IMR-90 (cell line): ENCODE results near the gene KICS2. TPM values are rescaled to one million over a fixed set of nuclear protein-coding genes. Genes with fewer than 3 reads are reported as not detected.

Source experiments
- ATAC-seq: fragments of 200-7000 bp; cut with Tn5 transposase; 2 replicates; pipeline ENCODE4 v1.9.1; 2020; ENCODE audit warnings: low read depth, mild to moderate bottlenecking, moderate library complexity
- BruUV-seq: library from RNA; stranded (reverse); fragments of 400-500 nt; replicated peaks from 2 replicates; lab custom pipeline; 2021; lab: Mats Ljungman, UMichigan
- CTCF ChIA-PET: fragments of 300-600 bp; formaldehyde crosslinking; extraction: SDS; loops from one replicate; lab custom pipeline; 2021; ENCODE audit warnings: antibody characterized with exemption; lab: Yijun Ruan, JAX
- POLR2A ChIA-PET: fragments of 300-600 bp; sonication (Branson Sonifier 250); formaldehyde crosslinking; loops from one replicate; lab custom pipeline; 2022; ENCODE audit warnings: antibody characterized with exemption; ENCODE audit not compliant: unreplicated experiment; lab: Charles Lee
- DNase-seq: peaks from one replicate; pipeline ENCODE4 v3.0.0; 2013
- H2AFZ ChIP-seq: replicated peaks from 2 replicates; pipeline ENCODE3; 2013; ENCODE audit warnings: low read length, mild to moderate bottlenecking; ENCODE audit not compliant: poor library complexity
- H2AK5ac ChIP-seq: 2 replicates; pipeline ENCODE4 v1.6.1; 2013; ENCODE audit warnings: low read depth, low read length, inconsistent platforms
- H2AK9ac ChIP-seq: replicated peaks from 2 replicates; pipeline ENCODE3; 2013; ENCODE audit warnings: mild to moderate bottlenecking, low read depth, low read length, moderate library complexity; ENCODE audit not compliant: poor library complexity
- H2BK120ac ChIP-seq: 2 replicates; pipeline ENCODE4 v1.6.1; 2013; ENCODE audit warnings: low read depth, low read length, inconsistent platforms
- H2BK15ac ChIP-seq: 3 replicates; pipeline ENCODE4 v1.6.1; 2013; ENCODE audit warnings: low read depth, low read length, inconsistent platforms
- H2BK20ac ChIP-seq: 2 replicates; pipeline ENCODE4 v1.6.1; 2013; ENCODE audit warnings: low read depth, mild to moderate bottlenecking, inconsistent platforms, low read length, moderate library complexity
- H2BK5ac ChIP-seq: 2 replicates; pipeline ENCODE4 v1.6.1; 2013; ENCODE audit warnings: mild to moderate bottlenecking, low read depth, low read length, inconsistent platforms; ENCODE audit not compliant: poor library complexity, severe bottlenecking
- H3K14ac ChIP-seq: replicated peaks from 2 replicates; pipeline ENCODE4 v1.6.1; 2013; ENCODE audit warnings: low read depth, low read length, inconsistent platforms
- H3K18ac ChIP-seq: 2 replicates; pipeline ENCODE4 v1.6.1; 2013; ENCODE audit warnings: low read depth, low read length, control low read depth
- H3K23ac ChIP-seq: 2 replicates; pipeline ENCODE4 v1.6.1; 2013; ENCODE audit warnings: low read depth, low read length, inconsistent platforms
- H3K27ac ChIP-seq: 2 replicates; pipeline ENCODE4 v1.5.1; 2013; ENCODE audit warnings: mild to moderate bottlenecking, control low read depth, low read length; ENCODE audit not compliant: insufficient read depth
- H3K27me3 ChIP-seq: 2 replicates; pipeline ENCODE4 v1.6.1; 2013; ENCODE audit warnings: low read length; ENCODE audit not compliant: control insufficient read depth, insufficient read depth
- H3K36me3 ChIP-seq: 2 replicates; pipeline ENCODE4 v1.6.1; 2013; ENCODE audit warnings: low read length, mixed read lengths; ENCODE audit not compliant: control insufficient read depth, insufficient read depth
- H3K4ac ChIP-seq: 2 replicates; pipeline ENCODE4 v1.6.1; 2013; ENCODE audit warnings: low read depth, low read length, inconsistent platforms
- H3K4me1 ChIP-seq: 2 replicates; pipeline ENCODE4 v1.6.1; 2013; ENCODE audit warnings: low read length, mixed read lengths; ENCODE audit not compliant: control insufficient read depth, insufficient read depth
- H3K4me2 ChIP-seq: 2 replicates; pipeline ENCODE4 v1.6.1; 2013; ENCODE audit warnings: low read depth, mild to moderate bottlenecking, control low read depth, low read length, moderate library complexity
- H3K4me3 ChIP-seq: 2 replicates; pipeline ENCODE4 v1.5.1; 2013; ENCODE audit warnings: low read depth, mild to moderate bottlenecking, control low read depth, low read length, moderate library complexity; ENCODE audit not compliant: insufficient read depth
- H3K56ac ChIP-seq: 2 replicates; pipeline ENCODE4 v1.6.1; 2013; ENCODE audit warnings: low read length, inconsistent platforms; ENCODE audit not compliant: insufficient read depth; ENCODE audit errors: extremely low read depth
- H3K79me1 ChIP-seq, 2 experiments: 2 replicates each; pipeline ENCODE4 v1.6.1; 2013; ENCODE audit warnings: low read length in 2 of 2, inconsistent platforms in 1 of 2, low read depth in 1 of 2
- H3K9ac ChIP-seq: 2 replicates; pipeline ENCODE4 v1.6.1; 2013; ENCODE audit warnings: low read depth, low read length, control low read depth
- H3K9me1 ChIP-seq: 2 replicates; pipeline ENCODE4 v1.6.1; 2013; ENCODE audit warnings: low read length, inconsistent platforms; ENCODE audit not compliant: insufficient read depth
- H3K9me3 ChIP-seq: 2 replicates; pipeline ENCODE4 v1.6.1; 2013; ENCODE audit warnings: low read length; ENCODE audit not compliant: control insufficient read depth, insufficient read depth
- H4K20me1 ChIP-seq: 2 replicates; pipeline ENCODE4 v1.6.1; 2013; ENCODE audit warnings: low read length, inconsistent platforms; ENCODE audit not compliant: insufficient read depth
- H4K5ac ChIP-seq: 2 replicates; pipeline ENCODE4 v1.6.1; 2013; ENCODE audit warnings: mild to moderate bottlenecking, low read depth, low read length, control low read depth
- H4K8ac ChIP-seq, 2 experiments: 2 replicates each; pipeline ENCODE4 v1.6.1; 2013; ENCODE audit warnings: low read depth in 2 of 2, low read length in 2 of 2, control low read depth in 1 of 2, inconsistent platforms in 1 of 2
- H4K91ac ChIP-seq: 2 replicates; pipeline ENCODE4 v1.6.1; 2013; ENCODE audit warnings: low read depth, low read length, inconsistent platforms; ENCODE audit not compliant: insufficient read depth
- WGBS, 2 experiments: methylation state at CpG; one replicate each; pipeline versions ENCODE4 v1.1.5 to v1.1.7; 2013; ENCODE audit warnings: missing lambda C conversion rate in 2 of 2; ENCODE audit not compliant: insufficient read length in 1 of 2; ENCODE audit errors: extremely low coverage in 2 of 2; 5-methylcytosine and 5-hydroxymethylcytosine counted together
- dilution Hi-C: fragments of 300-500 bp; cut with HindIII; formaldehyde crosslinking; loops from one replicate; pipeline ENCODE4 v1.14.3; 2018; ENCODE audit warnings: low sequenced_read_pairs; ENCODE audit not compliant: unreplicated experiment
- in situ Hi-C: fragments of 300-500 bp; cut with MboI; formaldehyde crosslinking; loops from 3 replicates; pipeline ENCODE4 v1.14.3; 2019; ENCODE audit warnings: low sequenced_read_pairs, inconsistent platforms, mixed read lengths
- intact Hi-C: fragments of 100-400 bp; cut with micrococcal nuclease; formaldehyde crosslinking; loops from 2 replicates; pipeline ENCODE4 v1.10.0; 2022
- polyA plus RNA-seq, 3 experiments: library from polyadenylated mRNA; depleted of rRNA; stranded (reverse); fragments of >200 nt; gene quantifications; 2 replicates each; pipeline ENCODE4 v1.2.3, GENCODE V29; 2012; ENCODE audit warnings: low replicate concordance in 1 of 3
- total RNA-seq: library from RNA; depleted of rRNA; stranded (reverse); fragments of >200 nt; gene quantifications from 2 replicates; pipeline ENCODE4 v1.2.3, GENCODE V29; 2012
- TF ChIP-seq, protein P1 (sequence below): conservative IDR thresholded peaks from 2 replicates; pipeline ENCODE4 v1.5.1; 2012; ENCODE audit warnings: mild to moderate bottlenecking, low read depth, low read length, improper control_type of control experiment

The KICS2 gene
- total and polyA plus RNA-seq, 2 of the 4 experiments (the other 2 are of a cell fraction): 2.4 to 6.1 TPM

DNA sequence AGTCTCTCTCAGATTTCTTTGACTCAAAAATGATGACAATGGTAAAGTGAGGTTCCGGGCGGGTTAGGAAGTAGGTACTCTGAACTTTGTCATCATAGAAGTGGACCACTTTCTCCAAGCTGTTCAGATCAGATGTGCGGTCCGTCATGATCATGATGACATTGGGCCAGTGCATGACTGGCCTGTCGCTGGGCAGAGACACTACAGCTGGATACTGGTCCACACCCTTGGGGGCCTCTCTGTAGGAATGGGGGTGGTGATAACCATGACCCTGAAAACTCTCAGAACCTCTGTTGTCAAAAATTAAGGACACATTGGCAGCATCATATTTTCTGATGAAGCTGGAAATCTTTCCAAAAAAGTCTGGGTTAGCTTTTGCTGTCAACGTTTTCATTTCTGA, 28.2 kb downstream of the KICS2 start:
- H3K4ac ChIP-seq: no peak overlapping the region
- no peak overlapping the region for H4K8ac ChIP-seq
- TF ChIP-seq, protein P1, sequence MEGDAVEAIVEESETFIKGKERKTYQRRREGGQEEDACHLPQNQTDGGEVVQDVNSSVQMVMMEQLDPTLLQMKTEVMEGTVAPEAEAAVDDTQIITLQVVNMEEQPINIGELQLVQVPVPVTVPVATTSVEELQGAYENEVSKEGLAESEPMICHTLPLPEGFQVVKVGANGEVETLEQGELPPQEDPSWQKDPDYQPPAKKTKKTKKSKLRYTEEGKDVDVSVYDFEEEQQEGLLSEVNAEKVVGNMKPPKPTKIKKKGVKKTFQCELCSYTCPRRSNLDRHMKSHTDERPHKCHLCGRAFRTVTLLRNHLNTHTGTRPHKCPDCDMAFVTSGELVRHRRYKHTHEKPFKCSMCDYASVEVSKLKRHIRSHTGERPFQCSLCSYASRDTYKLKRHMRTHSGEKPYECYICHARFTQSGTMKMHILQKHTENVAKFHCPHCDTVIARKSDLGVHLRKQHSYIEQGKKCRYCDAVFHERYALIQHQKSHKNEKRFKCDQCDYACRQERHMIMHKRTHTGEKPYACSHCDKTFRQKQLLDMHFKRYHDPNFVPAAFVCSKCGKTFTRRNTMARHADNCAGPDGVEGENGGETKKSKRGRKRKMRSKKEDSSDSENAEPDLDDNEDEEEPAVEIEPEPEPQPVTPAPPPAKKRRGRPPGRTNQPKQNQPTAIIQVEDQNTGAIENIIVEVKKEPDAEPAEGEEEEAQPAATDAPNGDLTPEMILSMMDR: no peak
- H3K9ac ChIP-seq: no peak overlapping the region
- WGBS, 2 experiments: 100% methylated on average over 1 of the region's 6 CpGs; no CpG with 5 or more reads in 1 of the 2 experiments
- H3K14ac ChIP-seq: no peak overlapping the region
- no peak overlapping the region for H2BK5ac ChIP-seq
- H3K4me3 ChIP-seq: no peak overlapping the region
- H3K23ac ChIP-seq: no peak overlapping the region
- no peaks in the 10 kb centered on the region for H3K9me1 ChIP-seq
- no TSS peak for BruUV-seq
- H3K56ac ChIP-seq: no peak overlapping the region
- no peaks in the 10 kb centered on the region for H3K27me3 ChIP-seq
- H3K9me3 ChIP-seq: no peaks in the 10 kb centered on the region
- CTCF ChIA-PET: interaction anchor here (0.6 kb wide), 1 partner anchor 79 kb away, joined by 3 read pairs; no protein-coding TSS in a partner anchor
- H3K18ac ChIP-seq: no peak overlapping the region
- H3K4me2 ChIP-seq: no peak overlapping the region
- no peak overlapping the region for H2BK120ac ChIP-seq
- no peak overlapping the region for H2BK20ac ChIP-seq
- intact Hi-C loops: no loop called here
- H2AK9ac ChIP-seq: no peak overlapping the region
- no peaks in the 10 kb centered on the region for H3K79me1 ChIP-seq
- H3K27ac ChIP-seq: no peak overlapping the region
- H4K91ac ChIP-seq: no peak overlapping the region
- DNase-seq (no peak), ATAC-seq (no peak)
- peaks cover 3% of the 10 kb centered on the region for H3K4me1 ChIP-seq
- H2AK5ac ChIP-seq: no peak overlapping the region
- H4K20me1 ChIP-seq: no peaks in the 10 kb centered on the region
- H2BK15ac ChIP-seq: no peak overlapping the region
- no peak overlapping the region for H4K5ac ChIP-seq
- dilution Hi-C loops: no loop called here
- POLR2A ChIA-PET: no interaction called here
- in situ Hi-C loops: no loop called here
- peaks cover 2% of the 10 kb centered on the region; the same call in 1 of the 2 replicates for H3K36me3 ChIP-seq
- no peak overlapping the region for H2AFZ ChIP-seq
